Measurements from ENCODE around the gene MEIOSIN. TPM values are rescaled to one million over a fixed set of nuclear protein-coding genes. Genes with fewer than 3 reads are reported as not detected.

The MEIOSIN gene
- total RNA-seq, 1 experiment from 2014 or later = not detected

- CTCF ChIA-PET = interaction anchor here (1.3 kb wide), 1 partner anchor 12 kb away, joined by 3 read pairs; no protein-coding TSS in a partner anchor
- Mint-ChIP-seq H3K27ac (ENCODE audit: low read depth, unreplicated experiment) (no peak overlapping the region), H3K27me3 (ENCODE audit: insufficient read depth, unreplicated experiment) (no peaks in the 10 kb centered on the region), H3K4me3 (ENCODE audit: unreplicated experiment) (no peak overlapping the region), H3K9me3 (ENCODE audit: unreplicated experiment) (no peaks in the 10 kb centered on the region), H3K4me1 (ENCODE audit: insufficient read depth, unreplicated experiment) (peaks cover 25% of the 10 kb centered on the region), H3K36me3 (ENCODE audit: insufficient read depth, unreplicated experiment) (peaks cover 38% of the 10 kb centered on the region)
- POLR2A ChIA-PET = no interaction called here
- intact Hi-C loops (cut with micrococcal nuclease) = no loop called here
- TF ChIP-seq CTCF (IDR thresholded peaks at IDR 0.05; ENCODE audit: unreplicated experiment) = no peak
- DNase-seq (ENCODE audit: unreplicated experiment) = no peak
- no TSS peak for BruUV-seq (replicated peaks)
Observed at GRCh38 chr19:45786533-45786894, 53.3 kb downstream of the MEIOSIN start.

- no TSS peak for BruUV-seq (replicated peaks)
- H3K4me3 Mint-ChIP-seq (ENCODE audit: unreplicated experiment) = no peak overlapping the region
Observed at GRCh38 chr19:45789035-45789786, 56.0 kb downstream of the MEIOSIN start.

GRCh38 chr19:45790942-45791341 lies 57.7 kb downstream of the MEIOSIN start:
- no peak for TF ChIP-seq CTCF (IDR thresholded peaks at IDR 0.05; ENCODE audit: unreplicated experiment)
- peaks cover 38% of the 10 kb centered on the region for H3K36me3 Mint-ChIP-seq (ENCODE audit: insufficient read depth, unreplicated experiment)
- POLR2A ChIA-PET = interaction anchor here (0.6 to 3.0 kb wide), 2 partner anchors 9 to 20 kb away, joined by 4 to 24 read pairs; partner anchors contain the start of gene DMPK

More at GRCh38 chr19:45789035-45789786, 56.0 kb downstream of the MEIOSIN start:
- ChIA-PET CTCF (interaction anchor here (0.9 kb wide), 1 partner anchor 10 kb away, joined by 3 read pairs; no protein-coding TSS in a partner anchor), POLR2A (no interaction called here)
- no peak for TF ChIP-seq CTCF (IDR thresholded peaks at IDR 0.05; ENCODE audit: unreplicated experiment)
- Mint-ChIP-seq H3K27ac (ENCODE audit: low read depth, unreplicated experiment) (no peak overlapping the region), H3K4me1 (ENCODE audit: insufficient read depth, unreplicated experiment) (peaks cover 28% of the 10 kb centered on the region), H3K9me3 (ENCODE audit: unreplicated experiment) (no peaks in the 10 kb centered on the region), H3K36me3 (ENCODE audit: insufficient read depth, unreplicated experiment) (peaks cover 38% of the 10 kb centered on the region), H3K27me3 (ENCODE audit: insufficient read depth, unreplicated experiment) (no peaks in the 10 kb centered on the region)
- no peak for DNase-seq (ENCODE audit: unreplicated experiment)
- intact Hi-C loops (cut with micrococcal nuclease) = no loop called here

GRCh38 chr19:45791744-45792469 lies 58.7 kb downstream of the MEIOSIN start:
- TF ChIP-seq CTCF (IDR thresholded peaks at IDR 0.05; ENCODE audit: unreplicated experiment) = no peak
- Mint-ChIP-seq H3K4me1 (ENCODE audit: insufficient read depth, unreplicated experiment) (peaks cover 28% of the 10 kb centered on the region), H3K36me3 (ENCODE audit: insufficient read depth, unreplicated experiment) (peaks cover 29% of the 10 kb centered on the region), H3K9me3 (ENCODE audit: unreplicated experiment) (no peaks in the 10 kb centered on the region), H3K27ac (ENCODE audit: low read depth, unreplicated experiment) (peak overlapping the region; percentile 50), H3K27me3 (ENCODE audit: insufficient read depth, unreplicated experiment) (no peaks in the 10 kb centered on the region), H3K4me3 (ENCODE audit: unreplicated experiment) (peak overlapping the region; percentile 78)
- no peak for DNase-seq (ENCODE audit: unreplicated experiment)
- ChIA-PET POLR2A (interaction anchor here (1.2 to 3.0 kb wide), 7 partner anchors 8 to 74 kb away, joined by 4 to 30 read pairs (median 9); partner anchors contain the start of genes DMPK and SIX5), CTCF (interaction anchor here (1.4 to 2.0 kb wide), 3 partner anchors 19 to 62 kb away, joined by 3 to 10 read pairs (median 4); partner anchors contain the start of genes FBXO46 and SIX5)
- intact Hi-C loops (cut with micrococcal nuclease) = loop anchor here (1.0 kb wide), 1 partner anchor 9 kb away; no protein-coding TSS in a partner anchor
- TSS peak; percentile 23 for BruUV-seq (replicated peaks)

More at GRCh38 chr19:45790942-45791341, 57.7 kb downstream of the MEIOSIN start:
- no peaks in the 10 kb centered on the region for H3K9me3 Mint-ChIP-seq (ENCODE audit: unreplicated experiment)
- peaks cover 28% of the 10 kb centered on the region for H3K4me1 Mint-ChIP-seq (ENCODE audit: insufficient read depth, unreplicated experiment)
- H3K4me3 Mint-ChIP-seq (ENCODE audit: unreplicated experiment) = peak overlapping the region; percentile 78
- no peaks in the 10 kb centered on the region for H3K27me3 Mint-ChIP-seq (ENCODE audit: insufficient read depth, unreplicated experiment)
- CTCF ChIA-PET = interaction anchor here (0.6 to 2.0 kb wide), 3 partner anchors 18 to 1453 kb away, joined by 3 to 10 read pairs (median 3); partner anchors contain the start of gene SIX5
- intact Hi-C loops (cut with micrococcal nuclease) = no loop called here
- no peak for DNase-seq (ENCODE audit: unreplicated experiment)
- BruUV-seq (replicated peaks) = no TSS peak
- H3K27ac Mint-ChIP-seq (ENCODE audit: low read depth, unreplicated experiment) = no peak overlapping the region
